Activated CD8-positive, alpha-beta T cell treated with anti-CD3 and anti-CD28 coated beads for 36 hours (primary cell): ENCODE data around the gene MCF2L2. TPM values are rescaled to one million over a fixed set of nuclear protein-coding genes. Genes with fewer than 3 reads are reported as not detected.
A peak's percentile ranks its signal among the peaks of the same experiment; 100 is the strongest.

Experiments
- ATAC-seq: fragments of 200-7000 bp; cut with Tn5 transposase; one replicate; pipeline ENCODE4 v1.10.0; 2021; ENCODE audit warnings: mild to moderate bottlenecking, moderate library complexity
- CTCF ChIA-PET: fragments of 350-600 bp; sonication (Branson Sonifier 250); formaldehyde crosslinking; loops from one replicate; lab custom pipeline; 2021; ENCODE audit warnings: antibody characterized with exemption; lab: Charles Lee
- POLR2A ChIA-PET: fragments of 350-600 bp; sonication (Branson Sonifier 250); formaldehyde crosslinking; loops from one replicate; lab custom pipeline; 2021; ENCODE audit warnings: antibody characterized with exemption; lab: Charles Lee
- DNase-seq: peaks from one replicate; pipeline ENCODE4 v3.0.0-alpha.2; 2020
- H3K27ac Mint-ChIP-seq: one replicate; pipeline ENCODE4 v1.8.0; 2021; ENCODE audit warnings: mild to moderate bottlenecking, mixed read lengths
- H3K27me3 Mint-ChIP-seq: one replicate; pipeline ENCODE4 v1.8.0; 2021; ENCODE audit warnings: mixed read lengths
- H3K36me3 Mint-ChIP-seq: one replicate; pipeline ENCODE4 v1.8.0; 2021; ENCODE audit warnings: low read depth, mixed read lengths
- H3K4me1 Mint-ChIP-seq: one replicate; pipeline ENCODE4 v1.8.0; 2021; ENCODE audit warnings: low read depth, mixed read lengths
- H3K4me3 Mint-ChIP-seq: one replicate; pipeline ENCODE4 v1.8.0; 2021; ENCODE audit warnings: mild to moderate bottlenecking, moderate library complexity, mixed read lengths
- H3K9me3 Mint-ChIP-seq: one replicate; pipeline ENCODE4 v1.8.0; 2021; ENCODE audit warnings: mixed read lengths
- CTCF ChIP-seq: fragments of 200-600 bp; IDR thresholded peaks from one replicate; pipeline ENCODE4 v1.8.0; 2022; ENCODE audit warnings: antibody characterized with exemption, mild to moderate bottlenecking
- intact Hi-C: fragments of 100-400 bp; cut with micrococcal nuclease; formaldehyde crosslinking; loops from one replicate; pipeline ENCODE4 v1.10.0; 2022
- total RNA-seq, 2 experiments: library from RNA; stranded (reverse); gene quantifications; one replicate each; pipeline ENCODE4 v1.2.3, GENCODE V29; 2021

Gene MCF2L2
- total RNA-seq, 2 experiments from 2014 or later: 3.5 to 3.7 TPM

- no peak for DNase-seq
- CTCF ChIA-PET: interaction anchor here (0.6 to 7.0 kb wide), 37 partner anchors 8 to 699 kb away, joined by 3 to 277 read pairs (median 6); partner anchors contain the start of genes B3GNT5, LAMP3 and PARL
- POLR2A ChIA-PET: interaction anchor here (1.0 to 2.3 kb wide), 3 partner anchors 9 to 100 kb away, joined by 3 to 8 read pairs (median 5); no protein-coding TSS in a partner anchor
- intact Hi-C loops: no loop called here
- H3K4me3 Mint-ChIP-seq: no peak overlapping the region
- H3K27me3 Mint-ChIP-seq: peaks cover 4% of the 10 kb centered on the region
- TF ChIP-seq CTCF: no peak
- peak; percentile 45 for ATAC-seq
- peak overlapping the region; percentile 80 for H3K27ac Mint-ChIP-seq
- H3K4me1 Mint-ChIP-seq: peaks cover 19% of the 10 kb centered on the region
- no peaks in the 10 kb centered on the region for H3K36me3 Mint-ChIP-seq
- H3K9me3 Mint-ChIP-seq: no peaks in the 10 kb centered on the region
Observed at GRCh38 chr3:183185696-183186095, 242.7 kb downstream of the MCF2L2 start.

GRCh38 chr3:183182732-183183610 lies 245.4 kb downstream of the MCF2L2 start:
- H3K36me3 Mint-ChIP-seq: no peaks in the 10 kb centered on the region
- H3K9me3 Mint-ChIP-seq: no peaks in the 10 kb centered on the region
- peak overlapping the region; percentile 11 for H3K27ac Mint-ChIP-seq
- ChIA-PET CTCF (interaction anchor here (0.8 to 7.0 kb wide), 11 partner anchors 11 to 215 kb away, joined by 3 to 277 read pairs (median 9); no protein-coding TSS in a partner anchor), POLR2A (interaction anchor here (0.8 to 1.1 kb wide), 2 partner anchors 197 to 200 kb away, joined by 3 to 5 read pairs; no protein-coding TSS in a partner anchor)
- no peak overlapping the region for H3K4me3 Mint-ChIP-seq
- no peak for DNase-seq
- no peak for TF ChIP-seq CTCF
- intact Hi-C loops: loop anchor here (5.0 kb wide), 1 partner anchor 61 kb away; no protein-coding TSS in a partner anchor
- no peak for ATAC-seq
- peaks cover 19% of the 10 kb centered on the region for H3K27me3 Mint-ChIP-seq
- peaks cover 28% of the 10 kb centered on the region for H3K4me1 Mint-ChIP-seq

- H3K4me1 Mint-ChIP-seq: peaks cover 24% of the 10 kb centered on the region
- TF ChIP-seq CTCF: no peak
- ATAC-seq: no peak
- CTCF ChIA-PET: interaction anchor here (0.9 kb wide), 1 partner anchor 20 kb away, joined by 3 read pairs; no protein-coding TSS in a partner anchor
- DNase-seq: no peak
- peaks cover 19% of the 10 kb centered on the region for H3K27me3 Mint-ChIP-seq
- H3K27ac Mint-ChIP-seq: no peak overlapping the region
- intact Hi-C loops: loop anchor here (5.0 kb wide), 1 partner anchor 60 kb away; no protein-coding TSS in a partner anchor
- H3K9me3 Mint-ChIP-seq: no peaks in the 10 kb centered on the region
- POLR2A ChIA-PET: no interaction called here
- no peak overlapping the region for H3K4me3 Mint-ChIP-seq
- H3K36me3 Mint-ChIP-seq: no peaks in the 10 kb centered on the region
Observed at GRCh38 chr3:183182073-183182472, 246.3 kb downstream of the MCF2L2 start.

- no peak for DNase-seq
Observed at GRCh38 chr3:183181606-183182005, 246.8 kb downstream of the MCF2L2 start.

More at GRCh38 chr3:183181606-183182005, 246.8 kb downstream of the MCF2L2 start:
- no peak overlapping the region for H3K4me3 Mint-ChIP-seq
- no peak overlapping the region for H3K27ac Mint-ChIP-seq
- CTCF ChIA-PET: interaction anchor here (0.9 kb wide), 2 partner anchors 20 to 202 kb away, joined by 3 read pairs; no protein-coding TSS in a partner anchor
- POLR2A ChIA-PET: no interaction called here
- H3K27me3 Mint-ChIP-seq: peaks cover 19% of the 10 kb centered on the region
- H3K36me3 Mint-ChIP-seq: no peaks in the 10 kb centered on the region
- H3K4me1 Mint-ChIP-seq: peaks cover 24% of the 10 kb centered on the region
- no peaks in the 10 kb centered on the region for H3K9me3 Mint-ChIP-seq
- no peak for ATAC-seq
- intact Hi-C loops: loop anchor here (5.0 kb wide), 1 partner anchor 59 kb away; no protein-coding TSS in a partner anchor
- no peak for TF ChIP-seq CTCF
